SK-N-SH (cell line): ENCODE measurements around the gene SRSF5.

Source experiments
- CTCF ChIP-seq: fragments of 200-600 bp; sonication (generic); IDR thresholded peaks from 2 replicates; pipeline ENCODE4 v1.6.1; 2017; ENCODE audit warnings: antibody characterized with exemption, mild to moderate bottlenecking, moderate library complexity
- EZH2phosphoT487 ChIP-seq: fragments of 200-600 bp; sonication (generic); IDR thresholded peaks from 2 replicates; pipeline ENCODE4 v1.6.1; 2017; ENCODE audit warnings: low read depth, mixed run types, mild to moderate bottlenecking, antibody characterized with exemption, moderate library complexity, borderline replicate concordance
- FOSL2 ChIP-seq: IDR thresholded peaks from 2 replicates; pipeline ENCODE4 v1.4.0; 2012; ENCODE audit warnings: low read depth, mild to moderate bottlenecking, moderate library complexity, borderline replicate concordance
- FOXM1 ChIP-seq: IDR thresholded peaks from 2 replicates; pipeline ENCODE4 v1.4.0; 2012; ENCODE audit warnings: low read depth, mild to moderate bottlenecking
- GATA2 ChIP-seq: sonication (generic); formaldehyde crosslinking; IDR thresholded peaks from 2 replicates; pipeline ENCODE4 v1.5.0; 2020; ENCODE audit warnings: mild to moderate bottlenecking, missing genetic modification reagents
- JUND ChIP-seq: IDR thresholded peaks from 2 replicates; pipeline ENCODE4 v1.4.0; 2012
- RAD21 ChIP-seq: IDR thresholded peaks from 2 replicates; pipeline ENCODE4 v1.6.1; 2012; ENCODE audit warnings: mild to moderate bottlenecking, low read length
- SIN3A ChIP-seq: IDR thresholded peaks from 2 replicates; pipeline ENCODE4 v1.6.1; 2012; ENCODE audit warnings: low read depth, mild to moderate bottlenecking, low read length, moderate library complexity, borderline replicate concordance
- TAF1 ChIP-seq: IDR thresholded peaks from 2 replicates; pipeline ENCODE4 v1.6.1; 2012; ENCODE audit warnings: low read depth, mild to moderate bottlenecking, low read length, moderate library complexity, borderline replicate concordance
- TCF12 ChIP-seq: IDR thresholded peaks from 2 replicates; pipeline ENCODE4 v1.4.0; 2012
- USF1 ChIP-seq: IDR thresholded peaks from 2 replicates; pipeline ENCODE4 v1.4.0; 2012; ENCODE audit warnings: low read depth, borderline replicate concordance

DNA sequence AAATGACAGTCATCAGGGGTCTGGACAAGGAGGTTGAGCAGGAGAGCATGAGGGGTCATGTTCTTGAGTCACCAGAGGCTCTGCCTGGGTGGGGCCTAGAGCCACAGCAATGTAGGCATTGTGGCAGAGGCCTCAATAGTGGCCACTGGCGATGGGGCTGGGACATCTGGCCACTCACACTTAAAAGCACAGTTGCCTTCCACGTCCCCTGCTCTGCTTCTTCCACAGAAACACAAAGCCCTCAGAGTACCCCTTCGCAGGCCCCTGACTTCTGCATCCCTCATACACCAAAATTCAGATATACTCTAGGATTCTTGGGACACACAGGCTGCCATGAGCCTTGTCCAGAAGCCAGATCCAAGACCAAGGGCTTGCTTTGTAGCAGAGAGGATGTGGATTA lies 27.8 kb downstream of the SRSF5 start:
- TF ChIP-seq CTCF = no peak
- no peak for TF ChIP-seq RAD21
- TF ChIP-seq EZH2phosphoT487 = no peak
- TF ChIP-seq FOXM1 = no peak
- no peak for TF ChIP-seq USF1
- no peak for TF ChIP-seq FOSL2
- no peak for TF ChIP-seq SIN3A
- TF ChIP-seq TCF12 = no peak
- TF ChIP-seq TAF1 = no peak
- TF ChIP-seq GATA2 (CRISPR knock-in tag) = no peak
- no peak for TF ChIP-seq JUND
